Endothelial cell of umbilical vein (primary cell): Measurements from ENCODE around the gene ANKH. TPM values are rescaled to one million over a fixed set of nuclear protein-coding genes. Genes with fewer than 3 reads are reported as not detected.

Experiments
- BruUV-seq: library from RNA; stranded (reverse); fragments of 400-500 nt; replicated peaks from 2 replicates; lab custom pipeline; 2021; lab: Mats Ljungman, UMichigan
- CTCF ChIA-PET: fragments of 300-600, 350-600 bp; sonication (Branson Sonifier 250); formaldehyde crosslinking; loops from one replicate; lab custom pipeline; 2021; ENCODE audit warnings: antibody characterized with exemption, inconsistent platforms; lab: Charles Lee
- POLR2A ChIA-PET: fragments of 300-600, 350-600 bp; sonication (Branson Sonifier 250); formaldehyde crosslinking; loops from one replicate; lab custom pipeline; 2021; ENCODE audit warnings: antibody characterized with exemption, inconsistent platforms; lab: Charles Lee
- DNase-seq: peaks from one replicate; pipeline ENCODE4 v3.0.0-alpha.2; 2011; ENCODE audit warnings: low read depth, low spot score
- FAIRE-seq: peaks from 2 replicates; lab custom pipeline; 2011; peaks lifted over from hg19 to GRCh38; lab: Jason Lieb, UNC
- H2AFZ ChIP-seq: 2 replicates; pipeline ENCODE4 v1.6.0; 2012; ENCODE audit warnings: low read depth, low read length, control low read depth, inconsistent platforms
- H3K27ac ChIP-seq: 2 replicates; pipeline ENCODE4 v1.5.1; 2011; ENCODE audit warnings: low read depth, mild to moderate bottlenecking, control low read depth, low read length, moderate library complexity; ENCODE audit not compliant: insufficient read depth
- H3K27me3 ChIP-seq, 2 experiments: 2 replicates each; pipeline versions ENCODE4 v1.6.0 to v1.6.1; 2011; ENCODE audit warnings: low read length in 2 of 2, mixed read lengths in 1 of 2; ENCODE audit not compliant: control insufficient read depth in 2 of 2, insufficient read depth in 2 of 2
- H3K36me3 ChIP-seq, 2 experiments: 2 replicates in 1 of 2; 3 replicates in 1 of 2; pipeline ENCODE4 v1.5.1; 2011; ENCODE audit warnings: low read length in 2 of 2, mild to moderate bottlenecking in 1 of 2, moderate library complexity in 1 of 2; ENCODE audit not compliant: control insufficient read depth in 2 of 2, insufficient read depth in 2 of 2; ENCODE audit errors: extremely low read depth in 1 of 2
- H3K4me1 ChIP-seq: 3 replicates; pipeline ENCODE4 v1.5.1; 2011; ENCODE audit warnings: mild to moderate bottlenecking, low read length; ENCODE audit not compliant: control insufficient read depth, insufficient read depth; ENCODE audit errors: extremely low read depth
- H3K4me2 ChIP-seq: 2 replicates; pipeline ENCODE4 v1.6.1; 2011; ENCODE audit warnings: low read length, control low read depth, mixed read lengths; ENCODE audit not compliant: insufficient read depth
- H3K4me3 ChIP-seq, 3 experiments: fragments of 200-600 bp in 1 of 3; sonication (generic), shearing (Covaris generic) in 1 of 3; replicated peaks in 1 of 3; 2 replicates each; pipeline ENCODE4 v1.5.1; 2011 to 2016; ENCODE audit warnings: control low read depth in 3 of 3, low read length in 3 of 3, mild to moderate bottlenecking in 2 of 3, inconsistent platforms in 1 of 3, low read depth in 1 of 3, moderate library complexity in 1 of 3; ENCODE audit not compliant: insufficient read depth in 1 of 3
- H3K79me2 ChIP-seq: 2 replicates; pipeline ENCODE4 v1.6.0; 2012; ENCODE audit warnings: low read length, inconsistent platforms; ENCODE audit not compliant: control insufficient read depth, insufficient read depth
- H3K9ac ChIP-seq: replicated peaks from 2 replicates; pipeline ENCODE3; 2011; ENCODE audit warnings: low read length, control low read depth; ENCODE audit not compliant: insufficient read depth; ENCODE audit errors: extremely low read depth
- H3K9me1 ChIP-seq: replicated peaks from 3 replicates; pipeline ENCODE4 v1.6.0; 2011; ENCODE audit warnings: mild to moderate bottlenecking, low read length; ENCODE audit not compliant: control insufficient read depth, insufficient read depth; ENCODE audit errors: extremely low read depth
- H3K9me3 ChIP-seq: replicated peaks from 2 replicates; pipeline ENCODE4 v1.5.1; 2012; ENCODE audit warnings: low read length, inconsistent platforms; ENCODE audit not compliant: control insufficient read depth, insufficient read depth
- H4K20me1 ChIP-seq: replicated peaks from 2 replicates; pipeline ENCODE3; 2011; ENCODE audit warnings: mild to moderate bottlenecking, low read length; ENCODE audit not compliant: control insufficient read depth, insufficient read depth; ENCODE audit errors: extremely low read depth
- CTCF ChIP-seq, 2 donors: IDR thresholded peaks; 1 replicate in 1 of 2; 2 replicates in 1 of 2; pipeline ENCODE4 v1.5.1; 2011; ENCODE audit warnings: low read length in 2 of 2, mild to moderate bottlenecking in 2 of 2, moderate library complexity in 2 of 2, control low read depth in 1 of 2, inconsistent platforms in 1 of 2, low read depth in 1 of 2; ENCODE audit not compliant: insufficient read depth in 1 of 2; ENCODE audit errors: extremely low read depth in 1 of 2
- EZH2 ChIP-seq: IDR thresholded peaks from 2 replicates; pipeline ENCODE4 v1.6.1; 2012; ENCODE audit warnings: borderline replicate concordance, low read depth, mild to moderate bottlenecking, moderate library complexity, low read length, inconsistent platforms; ENCODE audit not compliant: severe bottlenecking
- FOS ChIP-seq: IDR thresholded peaks from 2 replicates; pipeline ENCODE4 v1.6.1; 2011; ENCODE audit warnings: mild to moderate bottlenecking, low read length, moderate library complexity, borderline replicate concordance; ENCODE audit not compliant: insufficient read depth
- GATA2 ChIP-seq: IDR thresholded peaks from 2 replicates; pipeline ENCODE4 v1.7.0; 2011; ENCODE audit warnings: low read depth, mild to moderate bottlenecking, moderate library complexity, mixed read lengths, low read length; ENCODE audit not compliant: insufficient read length, insufficient read depth
- JUN ChIP-seq: IDR thresholded peaks from 2 replicates; pipeline ENCODE4 v1.6.1; 2011; ENCODE audit warnings: borderline replicate concordance, low read depth; ENCODE audit not compliant: insufficient read length, insufficient read depth
- MAX ChIP-seq: IDR thresholded peaks from 2 replicates; pipeline ENCODE4 v1.6.1; 2011; ENCODE audit not compliant: insufficient read depth, insufficient read length
- MYC ChIP-seq: IDR thresholded peaks from one replicate; pipeline ENCODE4 v1.6.1; 2011; ENCODE audit warnings: mild to moderate bottlenecking, low read depth, low read length
- POLR2A ChIP-seq: IDR thresholded peaks from 2 replicates; pipeline ENCODE4 v1.6.1; 2012; ENCODE audit warnings: low read depth, mild to moderate bottlenecking, control low read depth, low read length
- POLR2AphosphoS5 ChIP-seq: IDR thresholded peaks from 2 replicates; pipeline ENCODE4 v1.6.1; 2012; ENCODE audit warnings: low read depth, mild to moderate bottlenecking, control low read depth, low read length, moderate library complexity; ENCODE audit not compliant: insufficient read depth
- dilution Hi-C: fragments of 300-500 bp; cut with MboI; formaldehyde crosslinking; loops from one replicate; pipeline ENCODE4 v1.15.0; 2019; ENCODE audit warnings: low sequenced_read_pairs; ENCODE audit not compliant: extremely low pct_ligation_motif_present
- intact Hi-C: fragments of 100-400 bp; cut with micrococcal nuclease; formaldehyde crosslinking; loops from one replicate; pipeline ENCODE4 v1.10.0; 2022
- polyA plus RNA-seq, 4 experiments: library from polyadenylated mRNA; depleted of rRNA in 3 of 4; stranded (reverse) in 3 of 4; unstranded in 1 of 4; fragments of >200 nt; gene quantifications; 2 replicates each; pipeline versions ENCODE4 v1.2.1 to v1.2.3, GENCODE V29; 2011 to 2012; ENCODE audit warnings: missing spikeins in 1 of 4
- total RNA-seq: library from RNA; stranded (reverse); gene quantifications from 2 replicates; pipeline ENCODE4 v1.2.3, GENCODE V29; 2021

The ANKH gene
- total and polyA plus RNA-seq, 2 donors (not counting 3 experiments of a cell fraction or from before 2014, with no cell fraction given): 12.7 to 31.4 TPM

DNA sequence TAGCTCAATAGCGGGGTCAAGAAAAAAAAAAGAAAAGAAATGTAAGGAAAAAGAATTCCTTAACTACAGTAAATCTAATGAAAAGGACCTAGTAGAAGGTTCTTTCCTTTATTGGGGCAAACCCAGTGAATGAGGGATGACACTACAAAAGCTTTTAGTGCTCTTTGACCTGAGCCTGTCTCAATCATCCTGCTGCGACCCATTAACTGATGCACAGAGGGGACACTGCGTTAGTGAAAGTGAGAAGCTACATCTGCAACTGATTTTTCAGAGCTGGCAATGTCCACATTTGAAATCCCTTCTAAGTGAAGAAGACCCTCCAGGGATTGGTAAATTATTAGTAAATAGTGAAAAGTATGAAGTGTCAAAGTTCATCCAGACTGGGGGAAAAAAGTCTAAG, 106.0 kb downstream of the ANKH start:
- intact Hi-C loops (no loop called here), dilution Hi-C loops (no loop called here)
- FAIRE-seq: no peak
- Histone ChIP-seq H3K4me3 (no peak overlapping the region), H3K27ac (no peak overlapping the region), H3K79me2 (no peaks in the 10 kb centered on the region), H3K4me1 (no peaks in the 10 kb centered on the region), H3K4me2 (no peak overlapping the region), H4K20me1 (no peaks in the 10 kb centered on the region), H3K9me1 (no peaks in the 10 kb centered on the region), H3K36me3 (no peaks in the 10 kb centered on the region), H3K9ac (no peak overlapping the region), H3K9me3 (no peaks in the 10 kb centered on the region), H2AFZ (no peak overlapping the region), H3K27me3 (no peaks in the 10 kb centered on the region)
- POLR2A ChIA-PET: no interaction called here
- CTCF ChIA-PET: interaction anchor here (0.7 to 3.7 kb wide), 2 partner anchors 9 to 38 kb away, joined by 3 to 8 read pairs; no protein-coding TSS in a partner anchor
- TF ChIP-seq POLR2AphosphoS5 (no peak), MAX (no peak), FOS (no peak), EZH2 (no peak), GATA2 (no peak), MYC (no peak), POLR2A (no peak), JUN (no peak), CTCF (IDR thresholded peaks at IDR 0.05; ENCODE audit: extremely low read depth in 1 of 2, insufficient read depth in 1 of 2, low read depth in 1 of 2, low read length in 2 of 2) (no peak)
- no TSS peak for BruUV-seq
- DNase-seq: no peak
